DOHH2 (cell line): ENCODE measurements around the gene GABPB2.

Experiments
- H3F3A ChIP-seq: fragments of 200-600 bp; sonication (generic), shearing (Covaris generic); 2 replicates; pipeline ENCODE4 v1.6.0; 2016; ENCODE audit warnings: antibody characterized with exemption, mild to moderate bottlenecking; ENCODE audit not compliant: control insufficient read depth, insufficient read depth
- H3K27ac ChIP-seq: fragments of 200-600 bp; sonication (generic); 2 replicates; pipeline ENCODE4 v1.5.1; 2014; ENCODE audit warnings: low read depth, mild to moderate bottlenecking, low read length, moderate library complexity
- H3K27me3 ChIP-seq: fragments of 200-600 bp; sonication (generic); 2 replicates; pipeline ENCODE4 v1.6.1; 2014; ENCODE audit warnings: mild to moderate bottlenecking, low read length, mixed read lengths; ENCODE audit not compliant: control insufficient read depth
- H3K36me3 ChIP-seq: fragments of 200-600 bp; sonication (generic); 2 replicates; pipeline ENCODE4 v1.6.1; 2014; ENCODE audit warnings: mild to moderate bottlenecking, low read length, moderate library complexity, mixed read lengths; ENCODE audit not compliant: control insufficient read depth
- H3K4me1 ChIP-seq: fragments of 200-600 bp; sonication (generic); 2 replicates; pipeline ENCODE4 v1.6.1; 2014; ENCODE audit warnings: mild to moderate bottlenecking, low read length, mixed read lengths; ENCODE audit not compliant: control insufficient read depth
- H3K4me2 ChIP-seq: fragments of 200-600 bp; sonication (generic); 2 replicates; pipeline ENCODE4 v1.6.0; 2014; ENCODE audit warnings: mild to moderate bottlenecking, low read length, moderate library complexity
- H3K4me3 ChIP-seq: fragments of 200-600 bp; sonication (generic); 2 replicates; pipeline ENCODE4 v1.5.1; 2014; ENCODE audit warnings: mild to moderate bottlenecking, low read length, mixed read lengths
- H3K79me2 ChIP-seq: fragments of 200-600 bp; sonication (generic); 2 replicates; pipeline ENCODE4 v1.6.1; 2014; ENCODE audit warnings: mild to moderate bottlenecking, low read length, mixed read lengths; ENCODE audit not compliant: control insufficient read depth
- H3K9me2 ChIP-seq: fragments of 200-600 bp; sonication (generic); replicated peaks from 2 replicates; pipeline ENCODE4 v1.6.1; 2014; ENCODE audit warnings: mild to moderate bottlenecking, low read length, mixed read lengths; ENCODE audit not compliant: control insufficient read depth
- H3K9me3 ChIP-seq: fragments of 200-600 bp; sonication (generic); 2 replicates; pipeline ENCODE4 v1.6.1; 2014; ENCODE audit warnings: antibody characterized with exemption, low read length, mixed read lengths; ENCODE audit not compliant: control insufficient read depth, insufficient read depth
- H4K20me1 ChIP-seq: fragments of 200-600 bp; sonication (generic); 2 replicates; pipeline ENCODE4 v1.6.0; 2014; ENCODE audit warnings: low read depth, mild to moderate bottlenecking, antibody characterized with exemption, low read length, moderate library complexity; ENCODE audit not compliant: control insufficient read depth, insufficient read depth
- CTCF ChIP-seq: fragments of 200-600 bp; sonication (generic); IDR thresholded peaks from one replicate; pipeline ENCODE4 v1.5.1; 2014; ENCODE audit warnings: antibody characterized with exemption, mild to moderate bottlenecking, low read depth, low read length; ENCODE audit not compliant: poor library complexity, severe bottlenecking
- EZH2phosphoT487 ChIP-seq: fragments of 200-600 bp; sonication (generic); IDR thresholded peaks from 2 replicates; pipeline ENCODE4 v1.6.1; 2017; ENCODE audit warnings: borderline replicate concordance, mild to moderate bottlenecking, antibody characterized with exemption, low read length, moderate library complexity, mixed read lengths

Gene GABPB2

GRCh38 chr1:151147665-151148064 lies 77.1 kb downstream of the GABPB2 start:
- no peaks in the 10 kb centered on the region for H3K27me3 ChIP-seq
- no peaks in the 10 kb centered on the region for H3K79me2 ChIP-seq
- no peaks in the 10 kb centered on the region for H3K9me3 ChIP-seq
- no peaks in the 10 kb centered on the region for H3K9me2 ChIP-seq
- H3K27ac ChIP-seq, result no peak overlapping the region
- no peak overlapping the region for H3K4me3 ChIP-seq
- peak overlapping the region; percentile 91; the same call in 1 of the 2 replicates for H3K4me2 ChIP-seq
- H3K4me1 ChIP-seq, result peaks cover 46% of the 10 kb centered on the region
- 0 out of 2 replicates have a peak, but pooled peaks cover 2% of the 10 kb centered on the region for H3F3A ChIP-seq
- H4K20me1 ChIP-seq, result no peaks in the 10 kb centered on the region
- no peak for TF ChIP-seq CTCF
- no peak for TF ChIP-seq EZH2phosphoT487
- H3K36me3 ChIP-seq, result no peaks in the 10 kb centered on the region

- Histone ChIP-seq H3K27ac (peak within 1 kb of the TSS; percentile 60), H3K4me1 (peaks cover 43% of the 10 kb centered on the region), H3K27me3 (no peaks in the 10 kb centered on the region), H4K20me1 (no peaks in the 10 kb centered on the region), H3K4me2 (peak within 1 kb of the TSS; percentile 95), H3K9me3 (no peaks in the 10 kb centered on the region), H3K79me2 (peaks cover 16% of the 10 kb centered on the region), H3K9me2 (no peaks in the 10 kb centered on the region), H3F3A (peaks cover 11% of the 10 kb centered on the region), H3K36me3 (peaks cover 29% of the 10 kb centered on the region), H3K4me3 (peak within 1 kb of the TSS; percentile 84)
- no peak for TF ChIP-seq EZH2phosphoT487
- no peak for TF ChIP-seq CTCF
Measured at GRCh38 chr1:151156515-151156819, 85.9 kb downstream of the GABPB2 start, which contains the start of gene TNFAIP8L2. Gene TNFAIP8L2 (plus strand): TSS chr1:151156649. CDS start chr1:151158698, 2,049 bp downstream.

- Histone ChIP-seq H3K27me3 (no peaks in the 10 kb centered on the region), H4K20me1 (no peaks in the 10 kb centered on the region), H3K79me2 (peaks cover 16% of the 10 kb centered on the region), H3K9me2 (no peaks in the 10 kb centered on the region), H3K36me3 (peaks cover 29% of the 10 kb centered on the region), H3K9me3 (no peaks in the 10 kb centered on the region), H3F3A (peaks cover 15% of the 10 kb centered on the region), H3K4me1 (peaks cover 43% of the 10 kb centered on the region), H3K4me2 (peak overlapping the region; percentile 95), H3K4me3 (peak overlapping the region; percentile 84), H3K27ac (peak overlapping the region; percentile 60)
- TF ChIP-seq CTCF (no peak), EZH2phosphoT487 (no peak)
Measured at GRCh38 chr1:151157067-151157531, 86.5 kb downstream of the GABPB2 start.
